Fibroblast of lung (primary cell): ENCODE measurements around the gene LRRTM1. TPM values are rescaled to one million over a fixed set of nuclear protein-coding genes. Genes with fewer than 3 reads are reported as not detected.

Experiments
- DNase-seq, 2 donors: peaks; one replicate each; pipeline versions ENCODE4 v3.0.0 to v3.0.0-alpha.2; 2010; ENCODE audit warnings: low read depth in 2 of 2
- H2AFZ ChIP-seq: 2 replicates; pipeline ENCODE4 v1.5.1; 2012; ENCODE audit warnings: low read length, control low read depth, inconsistent platforms
- H3K27ac ChIP-seq: 2 replicates; pipeline ENCODE4 v1.5.1; 2011; ENCODE audit warnings: low read length, control low read depth; ENCODE audit not compliant: insufficient read depth
- H3K27me3 ChIP-seq: 2 replicates; pipeline ENCODE4 v1.5.1; 2011; ENCODE audit warnings: mild to moderate bottlenecking, low read length; ENCODE audit not compliant: control insufficient read depth, insufficient read depth
- H3K36me3 ChIP-seq: 2 replicates; pipeline ENCODE4 v1.5.1; 2011; ENCODE audit warnings: low read length; ENCODE audit not compliant: control insufficient read depth, insufficient read depth
- H3K4me1 ChIP-seq: 2 replicates; pipeline ENCODE4 v1.5.1; 2011; ENCODE audit warnings: low read length; ENCODE audit not compliant: control insufficient read depth, insufficient read depth; ENCODE audit errors: extremely low read depth
- H3K4me2 ChIP-seq: 2 replicates; pipeline ENCODE4 v1.5.1; 2011; ENCODE audit warnings: low read length, control low read depth; ENCODE audit not compliant: insufficient read depth; ENCODE audit errors: extremely low read depth
- H3K4me3 ChIP-seq, 4 experiments: fragments of 200-600 bp in 1 of 4; sonication (generic) in 1 of 4; replicated peaks in 1 of 4; 2 replicates each; pipeline ENCODE4 v1.5.1; 2011 to 2016; ENCODE audit warnings: low read length in 4 of 4, low read depth in 3 of 4, mild to moderate bottlenecking in 3 of 4, control low read depth in 2 of 4, inconsistent platforms in 1 of 4, mixed read lengths in 1 of 4; ENCODE audit not compliant: insufficient read depth in 1 of 4; ENCODE audit errors: control extremely low read depth in 1 of 4
- H3K79me2 ChIP-seq: 2 replicates; pipeline ENCODE4 v1.5.1; 2012; ENCODE audit warnings: mild to moderate bottlenecking, low read length, inconsistent platforms; ENCODE audit not compliant: control insufficient read depth, insufficient read depth
- H3K9ac ChIP-seq: 2 replicates; pipeline ENCODE4 v1.5.1; 2011; ENCODE audit warnings: mild to moderate bottlenecking, low read length, control low read depth; ENCODE audit not compliant: insufficient read depth
- H3K9me3 ChIP-seq: 2 replicates; pipeline ENCODE4 v1.5.1; 2012; ENCODE audit warnings: low read depth, low read length; ENCODE audit not compliant: control insufficient read depth, insufficient read depth
- H4K20me1 ChIP-seq: 2 replicates; pipeline ENCODE4 v1.5.1; 2011; ENCODE audit warnings: low read length; ENCODE audit not compliant: control insufficient read depth, insufficient read depth; ENCODE audit errors: extremely low read depth
- EZH2 ChIP-seq: IDR thresholded peaks from 2 replicates; pipeline ENCODE4 v1.5.1; 2012; ENCODE audit warnings: low read length, control low read depth, mild to moderate bottlenecking; ENCODE audit errors: missing control alignments
- polyA plus RNA-seq, 2 donors: library from polyadenylated mRNA; depleted of rRNA in 1 of 2; stranded (reverse) in 1 of 2; unstranded in 1 of 2; fragments of >200 nt; gene quantifications; 2 replicates each; pipeline ENCODE4 v1.2.1, GENCODE V29; 2011 to 2012; ENCODE audit warnings: missing spikeins in 1 of 2
- total RNA-seq: library from RNA; depleted of rRNA; stranded (reverse); fragments of >200 nt; gene quantifications from 2 replicates; pipeline ENCODE4 v1.2.1, GENCODE V29; 2014
- TF ChIP-seq, protein P1 (sequence below), 2 donors: IDR thresholded peaks in 1 of 2; conservative IDR thresholded peaks in 1 of 2; 1 replicate in 1 of 2; 2 replicates in 1 of 2; pipeline ENCODE4 v1.5.1; 2011 to 2012; ENCODE audit warnings: low read length in 2 of 2, control low read depth in 1 of 2, inconsistent platforms in 1 of 2, low read depth in 1 of 2, mild to moderate bottlenecking in 1 of 2

LRRTM1 gene
- total and polyA plus RNA-seq, 2 donors (not counting 1 experiment from before 2014, with no cell fraction given): not detected

DNA sequence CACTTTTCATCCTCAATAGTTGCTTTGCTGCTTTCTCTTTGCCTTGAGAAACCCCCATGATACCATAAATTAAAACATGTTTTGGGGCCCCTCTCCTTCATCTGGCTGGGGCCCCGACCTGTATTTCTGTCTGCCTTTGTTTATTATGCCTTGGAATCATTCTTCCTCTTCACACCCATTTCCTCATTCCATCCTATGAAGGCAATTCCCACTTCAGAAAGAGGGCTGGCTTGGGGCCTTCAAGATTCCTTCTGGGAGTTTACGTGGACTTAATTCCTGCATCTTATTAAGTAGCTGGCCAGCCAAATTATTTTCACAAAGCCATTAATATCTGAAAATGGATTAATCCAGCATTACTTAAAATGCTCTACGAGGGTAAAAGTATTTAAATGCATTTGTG, 6.8 kb upstream of the LRRTM1 start:
- Histone ChIP-seq H3K27me3 (no peaks in the 10 kb centered on the region), H3K9ac (no peak overlapping the region), H3K27ac (no peak overlapping the region), H3K4me1 (no peaks in the 10 kb centered on the region), H2AFZ (no peak overlapping the region), H3K79me2 (no peaks in the 10 kb centered on the region), H3K4me3 (no peak overlapping the region), H3K36me3 (no peaks in the 10 kb centered on the region), H3K4me2 (no peak overlapping the region), H3K9me3 (no peaks in the 10 kb centered on the region), H4K20me1 (no peaks in the 10 kb centered on the region)
- TF ChIP-seq, protein P1, sequence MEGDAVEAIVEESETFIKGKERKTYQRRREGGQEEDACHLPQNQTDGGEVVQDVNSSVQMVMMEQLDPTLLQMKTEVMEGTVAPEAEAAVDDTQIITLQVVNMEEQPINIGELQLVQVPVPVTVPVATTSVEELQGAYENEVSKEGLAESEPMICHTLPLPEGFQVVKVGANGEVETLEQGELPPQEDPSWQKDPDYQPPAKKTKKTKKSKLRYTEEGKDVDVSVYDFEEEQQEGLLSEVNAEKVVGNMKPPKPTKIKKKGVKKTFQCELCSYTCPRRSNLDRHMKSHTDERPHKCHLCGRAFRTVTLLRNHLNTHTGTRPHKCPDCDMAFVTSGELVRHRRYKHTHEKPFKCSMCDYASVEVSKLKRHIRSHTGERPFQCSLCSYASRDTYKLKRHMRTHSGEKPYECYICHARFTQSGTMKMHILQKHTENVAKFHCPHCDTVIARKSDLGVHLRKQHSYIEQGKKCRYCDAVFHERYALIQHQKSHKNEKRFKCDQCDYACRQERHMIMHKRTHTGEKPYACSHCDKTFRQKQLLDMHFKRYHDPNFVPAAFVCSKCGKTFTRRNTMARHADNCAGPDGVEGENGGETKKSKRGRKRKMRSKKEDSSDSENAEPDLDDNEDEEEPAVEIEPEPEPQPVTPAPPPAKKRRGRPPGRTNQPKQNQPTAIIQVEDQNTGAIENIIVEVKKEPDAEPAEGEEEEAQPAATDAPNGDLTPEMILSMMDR (conservative IDR thresholded peaks at IDR 0.05 in 1 of 2, IDR thresholded peaks at IDR 0.05 in 1 of 2; ENCODE audit: low read depth in 1 of 2, low read length in 2 of 2): no peak
- TF ChIP-seq EZH2: no peak
- DNase-seq: peak in 1 of 2 donors; percentile 24

DNA sequence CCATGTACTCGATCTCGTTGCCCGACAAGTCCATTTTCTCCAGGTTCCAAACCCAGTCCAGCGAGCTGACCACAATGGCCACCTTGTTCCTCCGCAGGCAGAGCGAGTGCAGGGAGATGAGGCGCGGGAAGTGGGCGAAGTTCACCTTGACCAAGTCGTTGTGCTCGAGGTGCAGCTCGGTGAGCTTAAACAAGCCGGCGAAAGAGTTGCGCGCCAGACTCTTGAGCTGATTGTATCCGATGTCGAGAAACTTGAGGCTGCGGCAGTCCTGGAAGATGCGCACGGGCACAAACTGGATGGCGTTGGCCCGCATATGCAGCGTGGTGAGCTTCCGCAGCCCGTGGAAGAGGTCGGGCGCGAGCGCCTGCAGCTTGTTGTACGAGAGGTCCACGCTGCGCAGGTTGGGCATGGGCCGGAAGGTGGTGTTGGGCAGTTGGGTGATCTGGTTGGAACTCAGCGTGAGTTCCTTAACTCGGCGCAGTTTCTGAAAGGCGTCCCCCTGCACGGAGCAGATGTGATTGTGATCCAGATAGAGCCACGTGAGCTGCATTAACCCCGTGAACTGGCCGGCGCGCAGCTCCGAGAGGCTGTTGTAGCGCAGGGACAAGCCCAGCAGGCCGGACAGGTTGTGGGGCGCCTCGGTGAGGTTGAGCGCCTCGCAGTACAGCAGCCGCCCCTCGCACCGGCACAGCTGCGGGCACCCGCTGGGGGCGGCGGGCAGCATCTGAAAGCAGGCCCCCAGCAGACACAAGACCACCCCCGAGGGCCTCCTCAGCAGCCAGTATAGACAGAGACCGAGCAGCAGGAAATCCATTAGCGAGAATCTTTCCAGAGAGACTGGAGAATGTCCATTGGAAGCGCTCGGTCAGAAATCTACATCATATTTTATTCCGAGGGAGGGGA, 1.3 kb downstream of the LRRTM1 start:
- Histone ChIP-seq H3K27ac (no peak overlapping the region), H3K36me3 (no peaks in the 10 kb centered on the region), H3K27me3 (peaks cover 25% of the 10 kb centered on the region), H3K4me3 (peak overlapping the region in 1 of 4 experiments; percentile 17), H3K9me3 (no peaks in the 10 kb centered on the region), H3K4me2 (no peak overlapping the region), H3K79me2 (no peaks in the 10 kb centered on the region), H3K9ac (no peak overlapping the region), H3K4me1 (no peaks in the 10 kb centered on the region), H4K20me1 (no peaks in the 10 kb centered on the region), H2AFZ (no peak overlapping the region)
- DNase-seq: peak; percentile 8 to 13
- TF ChIP-seq, protein P1 (conservative IDR thresholded peaks at IDR 0.05 in 1 of 2, IDR thresholded peaks at IDR 0.05 in 1 of 2; ENCODE audit: low read depth in 1 of 2, low read length in 2 of 2): no peak
- TF ChIP-seq EZH2: peak; percentile 84

DNA sequence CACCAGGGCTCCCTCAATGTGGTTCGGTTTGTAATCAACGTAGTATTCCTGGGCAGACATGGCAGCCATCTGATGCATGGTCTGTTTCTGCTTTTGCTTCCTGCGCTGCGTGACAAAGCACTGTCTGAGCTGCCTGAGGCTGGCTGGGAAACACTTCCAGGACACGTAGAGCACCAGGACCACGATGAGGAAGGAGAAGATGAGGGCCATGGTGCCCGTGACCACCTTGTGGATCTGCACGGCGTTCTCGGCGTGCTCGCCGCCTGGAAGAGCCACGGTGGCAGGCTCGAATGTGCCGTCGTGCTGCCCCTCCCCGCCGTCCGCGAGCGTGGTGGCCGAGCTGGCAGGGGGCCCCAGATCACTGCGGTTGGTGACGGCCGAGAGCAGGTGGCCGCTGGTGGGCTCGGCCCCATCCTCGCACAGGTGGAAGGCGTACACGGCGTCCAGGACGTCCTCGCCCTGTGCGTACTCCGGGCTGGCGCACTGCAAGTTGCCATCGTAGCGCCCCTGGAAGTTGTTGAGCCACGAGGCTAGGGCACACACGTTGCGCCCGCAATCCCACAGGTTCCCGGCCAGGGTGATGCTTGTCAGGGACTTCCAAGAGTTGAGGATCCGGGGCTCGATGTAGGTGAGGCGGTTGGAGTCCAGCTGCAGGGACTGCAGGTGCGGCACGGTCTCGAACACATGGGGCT, 2.1 kb downstream of the LRRTM1 start:
- Histone ChIP-seq H3K9me3 (no peaks in the 10 kb centered on the region), H3K36me3 (no peaks in the 10 kb centered on the region), H3K4me2 (no peak overlapping the region), H3K4me3 (no peak overlapping the region), H3K27me3 (peaks cover 25% of the 10 kb centered on the region), H3K79me2 (no peaks in the 10 kb centered on the region), H3K9ac (no peak overlapping the region), H3K27ac (no peak overlapping the region), H4K20me1 (no peaks in the 10 kb centered on the region), H2AFZ (no peak overlapping the region), H3K4me1 (no peaks in the 10 kb centered on the region)
- no peak for TF ChIP-seq EZH2
- TF ChIP-seq, protein P1 (conservative IDR thresholded peaks at IDR 0.05 in 1 of 2, IDR thresholded peaks at IDR 0.05 in 1 of 2; ENCODE audit: low read depth in 1 of 2, low read length in 2 of 2): no peak
- DNase-seq: no peak
